Measurements from ENCODE around the gene DAAM1.
A peak's percentile ranks its signal among the peaks of the same experiment; 100 is the strongest.

DAAM1 gene

DNA sequence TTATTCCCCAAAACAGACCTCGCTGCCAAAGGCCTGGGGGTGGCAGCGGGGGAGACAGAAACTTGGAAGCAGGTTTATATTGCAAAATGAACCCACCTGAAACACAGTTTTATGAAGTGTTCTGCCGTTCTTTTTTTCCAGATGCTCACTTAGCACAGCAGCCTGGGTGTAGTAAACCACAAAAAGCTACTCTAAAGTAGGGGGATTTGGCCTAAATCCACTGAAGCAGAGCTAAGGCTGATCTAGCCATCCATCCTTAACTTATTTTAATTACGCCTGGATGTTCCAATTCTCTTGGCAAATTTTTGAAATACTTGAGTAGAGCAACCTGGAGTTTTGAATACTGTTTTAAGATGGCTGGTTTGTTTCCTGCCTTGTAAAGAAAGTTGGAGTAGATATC is 155.5 kb downstream of the DAAM1 start:
- no peak for DNase-seq

- DNase-seq = no peak
These were observed 156.4 kb downstream of the DAAM1 start for GRCh38 chr14:59344691-59345455.

DNA sequence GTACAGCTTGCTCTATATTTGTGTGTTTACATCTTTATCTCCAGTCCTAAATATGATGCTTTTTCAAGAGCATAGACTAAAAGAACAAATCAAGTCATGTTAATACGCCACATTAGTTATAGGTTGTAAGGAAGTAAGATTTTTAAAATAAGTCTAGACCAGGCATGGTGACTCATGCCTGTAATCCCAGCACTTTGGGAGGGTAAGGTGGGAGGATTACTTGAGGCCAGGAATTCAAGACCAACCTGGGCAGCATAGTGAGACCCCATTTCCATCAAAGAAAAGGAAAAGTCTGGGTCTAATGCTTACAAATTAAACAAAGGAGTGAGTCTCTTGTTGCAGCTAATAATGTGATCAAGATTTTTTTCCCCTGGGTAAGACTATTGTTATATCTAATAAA is 157.9 kb downstream of the DAAM1 start:
- no peak for DNase-seq

GRCh38 chr14:59346796-59347510 is 158.5 kb downstream of the DAAM1 start:
- DNase-seq = no peak

DNA sequence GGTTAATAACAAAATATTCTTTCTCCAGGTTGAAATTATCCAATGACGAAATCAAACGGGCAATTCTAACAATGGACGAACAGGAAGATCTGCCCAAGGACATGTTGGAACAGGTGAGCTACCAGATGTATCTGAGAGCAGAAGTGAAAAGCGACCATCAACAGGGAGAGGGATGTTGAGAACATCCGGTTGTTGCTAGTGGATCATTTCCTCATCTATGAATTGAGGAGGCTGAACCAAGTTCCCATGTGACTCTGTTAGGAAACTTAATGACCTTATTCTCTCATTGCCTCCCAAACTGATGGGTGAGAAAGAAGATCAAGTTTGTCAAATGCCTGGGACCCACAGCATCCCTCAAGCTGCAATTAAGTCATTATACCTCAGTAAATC is 159.0 kb downstream of the DAAM1 start:
- DNase-seq = no peak

DNA sequence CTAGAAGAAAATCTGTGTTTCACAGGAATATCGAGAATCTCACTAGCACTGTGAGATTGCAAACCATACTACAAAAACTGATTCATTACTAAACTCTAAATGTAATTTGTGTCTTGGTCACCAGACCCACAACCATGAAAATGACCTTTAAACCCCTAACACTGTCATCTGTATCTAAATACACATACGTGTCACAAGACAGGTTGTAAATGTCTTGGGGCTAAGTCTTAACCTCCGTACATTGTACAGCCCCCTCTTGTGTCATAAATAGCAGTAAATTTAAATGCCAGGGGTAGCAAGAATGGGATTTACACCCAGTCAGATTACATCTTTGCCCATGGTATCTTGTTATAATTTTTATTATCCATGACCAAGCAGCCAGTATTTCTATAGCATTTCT is 159.4 kb downstream of the DAAM1 start:
- no peak for DNase-seq

DNA sequence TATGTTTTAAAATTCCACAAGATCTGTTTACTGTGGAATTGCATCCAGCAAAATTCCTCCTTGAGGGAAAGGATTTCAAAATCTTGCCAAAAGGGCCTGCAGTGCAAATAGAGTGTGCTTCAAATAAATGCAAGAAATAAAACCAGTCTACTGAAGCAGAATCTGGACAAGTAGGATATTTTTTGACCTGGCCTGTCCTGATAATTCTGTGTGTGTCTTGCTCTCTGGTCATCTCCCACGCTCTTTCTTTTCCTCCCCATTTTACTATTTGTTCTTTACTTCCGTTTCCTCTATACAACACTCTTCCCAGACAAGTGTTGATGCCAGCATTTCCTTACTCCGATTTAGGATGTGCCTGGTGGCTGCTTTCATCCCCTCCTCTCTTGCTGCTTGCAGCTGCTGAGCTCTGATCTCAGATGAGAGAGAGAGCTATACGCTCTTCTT is 160.8 kb downstream of the DAAM1 start:
- no peak for DNase-seq

- DNase-seq = no peak
These were observed 164.5 kb downstream of the DAAM1 start for GRCh38 chr14:59352961-59353360.

GRCh38 chr14:59354666-59355065 is 166.2 kb downstream of the DAAM1 start:
- no peak for DNase-seq

- DNase-seq = no peak
These were observed 166.6 kb downstream of the DAAM1 start for GRCh38 chr14:59355091-59355490.

- no peak for DNase-seq
These were observed 167.8 kb downstream of the DAAM1 start for GRCh38 chr14:59356312-59356711.

GRCh38 chr14:59356767-59357166 is 168.3 kb downstream of the DAAM1 start:
- DNase-seq = no peak

DNA sequence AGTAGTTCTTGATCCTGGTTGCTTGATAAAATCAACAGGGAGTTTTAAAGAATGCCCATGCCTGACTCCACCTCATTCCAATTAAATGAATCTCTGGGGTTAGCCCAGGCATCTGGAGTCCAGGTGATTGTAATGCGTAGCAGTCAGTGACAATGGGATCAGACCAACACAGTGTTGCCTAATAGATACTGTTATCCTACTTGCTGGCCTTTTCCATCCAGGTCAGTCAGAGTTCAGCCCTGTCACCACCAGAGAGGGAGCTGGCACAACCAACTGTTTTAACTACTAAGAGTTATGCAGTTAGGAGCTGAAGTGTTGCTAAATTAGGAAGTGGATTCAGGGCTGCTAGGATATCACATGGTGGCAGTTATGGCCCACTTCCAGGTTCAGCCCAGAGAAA is 169.6 kb downstream of the DAAM1 start:
- peak; percentile 15 for DNase-seq

- DNase-seq = no peak
These were observed 170.3 kb downstream of the DAAM1 start for GRCh38 chr14:59358784-59359183.

GRCh38 chr14:59359431-59360124 is 171.1 kb downstream of the DAAM1 start:
- peak; percentile 65 for DNase-seq

DNA sequence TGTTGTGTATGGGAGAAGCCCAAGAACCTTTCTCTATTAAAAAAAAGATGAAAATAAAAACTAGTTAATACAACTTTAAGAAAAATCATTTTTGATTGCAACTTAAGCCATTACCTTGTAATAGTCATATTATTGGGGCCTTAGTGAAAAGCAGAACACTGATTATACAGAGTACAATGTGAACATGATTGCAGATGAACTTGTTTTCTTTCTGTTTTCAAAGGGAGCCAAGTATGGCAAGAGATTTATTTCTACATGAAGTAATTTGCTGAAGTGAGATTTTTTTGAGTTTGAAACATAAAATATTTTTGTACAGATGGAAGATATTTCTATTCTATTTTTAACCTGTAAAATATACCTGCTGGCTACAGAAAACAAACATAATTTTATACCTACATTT is 171.8 kb downstream of the DAAM1 start:
- no peak for DNase-seq

- peak; percentile 63 for DNase-seq
These were observed 172.7 kb downstream of the DAAM1 start for GRCh38 chr14:59360923-59361794.

- no peak for DNase-seq
These were observed 174.0 kb downstream of the DAAM1 start for GRCh38 chr14:59362513-59362912.

DNA sequence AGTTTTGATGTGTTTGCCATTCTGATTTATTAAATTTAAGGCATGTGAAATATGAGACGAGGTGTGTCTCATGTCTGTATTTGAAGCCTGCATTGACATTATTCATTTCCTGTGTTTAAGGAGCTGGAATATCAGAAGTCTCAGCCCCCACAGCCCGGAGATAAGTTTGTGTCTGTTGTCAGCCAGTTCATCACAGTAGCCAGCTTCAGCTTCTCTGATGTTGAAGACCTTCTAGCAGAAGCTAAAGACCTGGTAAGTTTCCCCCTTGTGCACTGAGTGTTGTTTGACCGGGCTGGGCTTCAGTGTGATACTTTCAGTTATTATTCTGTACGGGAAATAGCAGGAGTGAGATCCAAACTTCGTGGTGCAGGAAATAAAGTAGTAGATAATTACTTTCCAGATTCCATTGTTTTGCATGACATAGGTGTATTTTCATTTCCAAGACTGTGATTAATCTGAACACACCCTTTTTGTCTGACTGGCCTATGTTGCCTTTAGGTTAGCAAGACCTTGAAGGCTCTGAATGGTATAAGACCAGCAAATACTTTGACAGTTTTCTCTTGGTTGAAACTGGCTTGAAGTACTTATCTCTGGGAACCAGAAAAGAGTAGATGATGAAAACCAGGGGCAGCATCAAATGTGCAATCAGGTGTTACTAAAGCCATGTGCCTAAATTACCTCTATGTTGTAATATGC is 175.2 kb downstream of the DAAM1 start:
- DNase-seq = no peak

DNA sequence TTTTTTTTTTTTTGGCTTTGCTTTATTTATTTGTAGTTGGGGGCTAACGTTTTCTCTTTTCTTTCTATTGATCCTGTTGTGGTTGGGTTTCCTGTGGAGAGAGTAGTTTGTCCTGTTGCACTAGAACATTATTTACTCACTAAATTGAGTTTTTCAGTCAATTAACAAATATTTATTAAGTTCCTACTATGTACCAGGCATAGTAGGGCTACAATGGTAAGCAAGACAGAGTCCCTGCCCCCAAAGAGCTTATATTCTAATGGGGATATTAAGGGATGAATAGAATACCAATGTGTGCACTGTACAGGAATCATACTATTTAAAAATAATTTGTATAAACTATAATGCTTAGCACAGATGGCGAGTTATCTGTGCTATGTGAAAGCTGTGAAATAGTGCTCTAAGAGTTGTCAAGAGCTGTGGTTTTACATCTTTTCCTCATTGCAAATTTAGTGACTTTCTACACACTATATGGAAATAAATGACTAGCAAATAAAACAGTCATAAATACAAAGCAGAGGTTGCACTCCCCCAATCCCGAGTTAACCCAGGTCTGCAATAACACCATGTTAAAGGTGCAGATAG is 181.8 kb downstream of the DAAM1 start:
- DNase-seq = no peak

- DNase-seq = peak; percentile 69
These were observed 183.3 kb downstream of the DAAM1 start for GRCh38 chr14:59371771-59372170.

DNA sequence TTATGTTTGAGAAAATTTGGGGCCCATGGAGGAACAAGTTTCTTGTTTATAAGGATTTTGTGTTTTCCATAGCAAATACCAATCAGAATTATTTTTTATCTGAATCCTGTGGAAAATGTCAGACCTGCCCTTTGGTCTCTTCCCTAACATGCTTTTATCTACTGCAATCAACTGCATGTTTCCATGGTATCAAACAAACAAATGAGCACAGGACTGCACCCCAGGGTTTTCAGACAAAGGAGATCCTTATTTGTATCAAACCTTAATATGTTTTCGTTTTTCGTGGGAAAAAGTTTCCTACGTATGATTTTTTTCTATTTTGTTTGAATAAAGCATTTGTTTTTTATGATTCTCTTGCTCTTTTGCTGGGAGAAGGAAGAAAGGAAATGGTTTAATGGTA is 185.6 kb downstream of the DAAM1 start:
- DNase-seq = no peak
